Activated naive CD8-positive, alpha-beta T cell treated with anti-CD3 and anti-CD28 coated beads, Interleukin-2, amount 50 U/mL, for 16 hours (primary cell): ENCODE results near the gene CRISP3.
"Not testable (repeated sequence)": the region's sequence is repeated elsewhere in the genome, so short reads cannot be mapped to it uniquely, and the experiment has no call there.

Experiments
- DNase-seq: peaks from one replicate; pipeline ENCODE4 v3.0.0-alpha.2; 2020; ENCODE audit warnings: low read depth, low spot score

CRISP3 gene

GRCh38 chr6:49744259-49744658 is at the start of gene CRISP3:
Gene CRISP3 (minus strand): TSS chr6:49744388. CDS start chr6:49744367, 21 bp downstream.
- DNase-seq: no peak

GRCh38 chr6:49790341-49790740 is 46.2 kb upstream of the CRISP3 start:
- DNase-seq: no peak

GRCh38 chr6:49787176-49787575 is 43.0 kb upstream of the CRISP3 start, which contains the start of gene PGK2:
Gene PGK2 (minus strand): TSS chr6:49787285. CDS start chr6:49787187, 98 bp downstream.
- no peak for DNase-seq

- DNase-seq: no peak
These were observed 40.1 kb upstream of the CRISP3 start for GRCh38 chr6:49784272-49784671.

GRCh38 chr6:49782725-49783124 is 38.5 kb upstream of the CRISP3 start:
- no peak for DNase-seq

- no peak for DNase-seq
These were observed 38.1 kb upstream of the CRISP3 start for GRCh38 chr6:49782293-49782692.

- DNase-seq: no peak
These were observed 32.3 kb upstream of the CRISP3 start for GRCh38 chr6:49776444-49776843.

GRCh38 chr6:49775043-49775442 is 30.9 kb upstream of the CRISP3 start:
- DNase-seq: no peak

- DNase-seq: no peak
These were observed 28.1 kb upstream of the CRISP3 start for GRCh38 chr6:49772285-49772684.

GRCh38 chr6:49766762-49767161 is 22.6 kb upstream of the CRISP3 start:
- no peak for DNase-seq

- DNase-seq: no peak
These were observed 20.5 kb upstream of the CRISP3 start for GRCh38 chr6:49764571-49765236.

- no peak for DNase-seq
These were observed 759 bp downstream of the CRISP3 start for GRCh38 chr6:49743429-49743828.

- no peak for DNase-seq
These were observed 4.8 kb downstream of the CRISP3 start for GRCh38 chr6:49739423-49739822.

GRCh38 chr6:49736017-49736508 is 8.1 kb downstream of the CRISP3 start:
- DNase-seq: no peak

- no peak for DNase-seq
These were observed 10.5 kb downstream of the CRISP3 start for GRCh38 chr6:49733680-49734079.

- DNase-seq: no peak
These were observed 11.4 kb downstream of the CRISP3 start for GRCh38 chr6:49732781-49733180.

- no peak for DNase-seq
These were observed 13.9 kb downstream of the CRISP3 start for GRCh38 chr6:49730251-49730650.

GRCh38 chr6:49723917-49724316 is 20.3 kb downstream of the CRISP3 start:
- DNase-seq: not testable (repeated sequence)

GRCh38 chr6:49721297-49721696 is 22.9 kb downstream of the CRISP3 start:
- no peak for DNase-seq

- no peak for DNase-seq
These were observed 23.8 kb downstream of the CRISP3 start for GRCh38 chr6:49720372-49720771.

- DNase-seq: no peak
These were observed 30.8 kb downstream of the CRISP3 start, which contains the start of gene CRISP2 for GRCh38 chr6:49713346-49713745. Gene CRISP2 (minus strand): TSS chr6:49713543. CDS start chr6:49709196, 4,347 bp downstream.

- no peak for DNase-seq
These were observed 45.7 kb downstream of the CRISP3 start for GRCh38 chr6:49698478-49698877.

- DNase-seq: no peak
These were observed 50.7 kb downstream of the CRISP3 start for GRCh38 chr6:49693512-49693911.

- no peak for DNase-seq
These were observed 51.7 kb downstream of the CRISP3 start for GRCh38 chr6:49692534-49692933.
